GM23248 (cell line): ENCODE measurements around the gene ABCB11. TPM values are rescaled to one million over a fixed set of nuclear protein-coding genes. Genes with fewer than 3 reads are reported as not detected.
"Not testable (repeated sequence)": the region's sequence is repeated elsewhere in the genome, so short reads cannot be mapped to it uniquely, and the experiment has no call there.

ENCODE experiments used
- DNase-seq: peaks from one replicate; pipeline ENCODE4 v3.0.0-alpha.2; 2015
- H2AFZ ChIP-seq: fragments of 200-600 bp; sonication (generic); 2 replicates; pipeline ENCODE4 v1.6.1; 2016; ENCODE audit warnings: antibody characterized with exemption
- H3F3A ChIP-seq: fragments of 200-600 bp; sonication (generic); 2 replicates; pipeline ENCODE4 v1.6.1; 2016; ENCODE audit warnings: mild to moderate bottlenecking, antibody characterized with exemption, mixed run types; ENCODE audit not compliant: insufficient read depth
- H3K27ac ChIP-seq: fragments of 200-600 bp; sonication (generic); 2 replicates; pipeline ENCODE4 v1.5.1; 2016; ENCODE audit warnings: mild to moderate bottlenecking
- H3K27me3 ChIP-seq: fragments of 200-600 bp; sonication (generic); replicated peaks from 2 replicates; pipeline ENCODE4 v1.6.1; 2016; ENCODE audit warnings: mild to moderate bottlenecking; ENCODE audit not compliant: insufficient read depth
- H3K36me3 ChIP-seq: fragments of 200-600 bp; sonication (generic); 2 replicates; pipeline ENCODE4 v1.6.1; 2016; ENCODE audit warnings: low read depth, mild to moderate bottlenecking
- H3K4me1 ChIP-seq: fragments of 200-600 bp; sonication (generic); 2 replicates; pipeline ENCODE4 v1.6.1; 2016; ENCODE audit warnings: mild to moderate bottlenecking; ENCODE audit not compliant: insufficient read depth
- H3K4me2 ChIP-seq: fragments of 200-600 bp; sonication (generic); one replicate; pipeline ENCODE4 v1.6.1; 2016; ENCODE audit warnings: mild to moderate bottlenecking; ENCODE audit not compliant: unreplicated experiment
- H3K4me3 ChIP-seq: fragments of 200-600 bp; sonication (generic); 2 replicates; pipeline ENCODE4 v1.5.1; 2016; ENCODE audit warnings: mild to moderate bottlenecking
- H3K79me2 ChIP-seq: fragments of 200-600 bp; sonication (generic); 2 replicates; pipeline ENCODE4 v1.6.1; 2016; ENCODE audit warnings: mild to moderate bottlenecking; ENCODE audit not compliant: insufficient read depth
- H3K9ac ChIP-seq: fragments of 200-600 bp; sonication (generic); 2 replicates; pipeline ENCODE4 v1.6.1; 2016; ENCODE audit warnings: mild to moderate bottlenecking
- H3K9me2 ChIP-seq: fragments of 200-600 bp; sonication (generic); 2 replicates; pipeline ENCODE4 v1.6.1; 2016; ENCODE audit warnings: mixed run types, mild to moderate bottlenecking, moderate library complexity; ENCODE audit not compliant: insufficient read depth
- H3K9me3 ChIP-seq: fragments of 200-600 bp; sonication (generic); one replicate; pipeline ENCODE4 v1.6.1; 2017; ENCODE audit warnings: low read depth
- H4K20me1 ChIP-seq: fragments of 200-600 bp; sonication (generic); 2 replicates; pipeline ENCODE4 v1.6.0; 2016; ENCODE audit not compliant: insufficient read depth
- EZH2 ChIP-seq: fragments of 200-600 bp; sonication (generic); IDR thresholded peaks from 2 replicates; pipeline ENCODE4 v1.6.1; 2018; ENCODE audit warnings: antibody characterized with exemption, mild to moderate bottlenecking; ENCODE audit not compliant: insufficient read depth, poor library complexity, severe bottlenecking
- EZH2phosphoT487 ChIP-seq: fragments of 200-600 bp; sonication (generic); IDR thresholded peaks from 2 replicates; pipeline ENCODE4 v1.6.1; 2018; ENCODE audit warnings: antibody characterized with exemption, moderate library complexity, mild to moderate bottlenecking, low read depth; ENCODE audit not compliant: insufficient read depth
- WGBS, 2 experiments: methylation state at CpG; one replicate each; pipeline ENCODE4 v1.1.6; 2015 to 2017; ENCODE audit warnings: low lambda C conversion rate in 2 of 2, low coverage in 1 of 2; ENCODE audit errors: missing lambda C conversion rate in 2 of 2; 5-methylcytosine and 5-hydroxymethylcytosine counted together
- in situ Hi-C: fragments of 300-500 bp; cut with MboI; formaldehyde crosslinking; loops from 2 replicates; pipeline ENCODE4 v1.15.0; 2020
- polyA plus RNA-seq: library from polyadenylated mRNA; unstranded; fragments of >200 nt; fragmentation: Nextera tagmentation; extraction: Ambion mirVana; gene quantifications from 2 replicates; pipeline ENCODE4 v1.2.1, GENCODE V29; 2016
- total RNA-seq: library from RNA; depleted of rRNA; stranded (reverse); fragments of >200 nt; shearing (Covaris generic); gene quantifications from 2 replicates; pipeline ENCODE4 v1.2.3, GENCODE V29; 2014

The ABCB11 gene
- total and polyA plus RNA-seq, 2 experiments from 2014 or later: not detected

GRCh38 chr2:168935810-168936581 is 95.1 kb downstream of the ABCB11 start:
- DNase-seq: peak; percentile 86
- H3K36me3 ChIP-seq: no peaks in the 10 kb centered on the region
- no peaks in the 10 kb centered on the region for H3K79me2 ChIP-seq
- peaks cover 5% of the 10 kb centered on the region; the same call in 1 of the 2 replicates for H3F3A ChIP-seq
- no peak overlapping the region for H3K4me3 ChIP-seq
- whole genome bisulfite sequencing, 2 experiments: 55 to 58% methylated on average over 14 of the region's 14 CpGs
- 0 out of 2 replicates have a peak, but pooled peaks cover 5% of the 10 kb centered on the region for H3K27me3 ChIP-seq
- H2AFZ ChIP-seq: peak overlapping the region; percentile 58; the same call in 1 of the 2 replicates
- in situ Hi-C loops: no loop called here
- H3K9me2 ChIP-seq: no peaks in the 10 kb centered on the region
- peaks cover 10% of the 10 kb centered on the region; the same call in 1 of the 2 replicates for H3K4me1 ChIP-seq
- H3K9ac ChIP-seq: no peak overlapping the region
- H3K4me2 ChIP-seq: no peak overlapping the region
- no peaks in the 10 kb centered on the region for H4K20me1 ChIP-seq
- no peaks in the 10 kb centered on the region for H3K9me3 ChIP-seq
- TF ChIP-seq EZH2 (no peak), EZH2phosphoT487 (0 out of 2 replicates have a peak, but pooled peaks have one; percentile 29)
- H3K27ac ChIP-seq: peak overlapping the region; percentile 17

GRCh38 chr2:168934826-168935225 is 96.3 kb downstream of the ABCB11 start:
- no peaks in the 10 kb centered on the region for H3K9me3 ChIP-seq
- H3K4me3 ChIP-seq: no peak overlapping the region
- peak; percentile 65 for DNase-seq
- no peaks in the 10 kb centered on the region for H4K20me1 ChIP-seq
- H3K4me1 ChIP-seq: peaks cover 10% of the 10 kb centered on the region; the same call in 1 of the 2 replicates
- H3K36me3 ChIP-seq: no peaks in the 10 kb centered on the region
- H3K9ac ChIP-seq: no peak overlapping the region
- no peaks in the 10 kb centered on the region for H3K9me2 ChIP-seq
- peaks cover 16% of the 10 kb centered on the region; the same call in 1 of the 2 replicates for H3K27me3 ChIP-seq
- no peak overlapping the region for H3K4me2 ChIP-seq
- H3K27ac ChIP-seq: peak overlapping the region; percentile 17; the same call in 1 of the 2 replicates
- no peak for TF ChIP-seq EZH2phosphoT487
- no peak for TF ChIP-seq EZH2
- peaks cover 5% of the 10 kb centered on the region; the same call in 1 of the 2 replicates for H3F3A ChIP-seq
- WGBS, 2 experiments: 18 to 39% methylated on average over 2 of the region's 2 CpGs
- in situ Hi-C loops: no loop called here
- H2AFZ ChIP-seq: no peak overlapping the region
- no peaks in the 10 kb centered on the region for H3K79me2 ChIP-seq

- DNase-seq, in situ Hi-C loops, H3K36me3 ChIP-seq: not testable (repeated sequence)
Observed at GRCh38 chr2:168932174-168932573, 99.0 kb downstream of the ABCB11 start.

GRCh38 chr2:168930242-168930641 is 100.9 kb downstream of the ABCB11 start:
- H4K20me1 ChIP-seq: no peaks in the 10 kb centered on the region
- peaks cover 5% of the 10 kb centered on the region; the same call in 1 of the 2 replicates for H3K4me1 ChIP-seq
- no peaks in the 10 kb centered on the region for H3K36me3 ChIP-seq
- in situ Hi-C loops: no loop called here
- peaks cover 33% of the 10 kb centered on the region; the same call in 1 of the 2 replicates for H3K27me3 ChIP-seq
- no peaks in the 10 kb centered on the region for H3K9me2 ChIP-seq
- H3K27ac ChIP-seq: no peak overlapping the region
- no peak overlapping the region for H3K4me3 ChIP-seq
- H3K4me2 ChIP-seq: no peak overlapping the region
- WGBS, 2 experiments: 35 to 38% methylated on average over 1 of the region's 1 CpG
- no peaks in the 10 kb centered on the region for H3K9me3 ChIP-seq
- H2AFZ ChIP-seq: no peak overlapping the region
- no peak for DNase-seq
- H3F3A ChIP-seq: peaks cover 1% of the 10 kb centered on the region; the same call in 1 of the 2 replicates
- TF ChIP-seq EZH2phosphoT487 (no peak), EZH2 (no peak)
- H3K9ac ChIP-seq: no peak overlapping the region
- H3K79me2 ChIP-seq: no peaks in the 10 kb centered on the region

More at GRCh38 chr2:168932174-168932573, 99.0 kb downstream of the ABCB11 start:
- H4K20me1 ChIP-seq, H3K79me2 ChIP-seq, H3K27ac ChIP-seq, H2AFZ ChIP-seq, H3K4me2 ChIP-seq, H3K4me1 ChIP-seq, H3K4me3 ChIP-seq, H3K9ac ChIP-seq, H3K9me3 ChIP-seq, H3K9me2 ChIP-seq, H3F3A ChIP-seq: not testable (repeated sequence)
- 41 to 47% methylated on average over 4 of the region's 4 CpGs for WGBS, 2 experiments
- peaks cover 33% of the 10 kb centered on the region; the same call in 1 of the 2 replicates for H3K27me3 ChIP-seq
